RCC 7860 (cell line): Measurements from ENCODE around the gene LBHD1.
"Not testable (repeated sequence)": the region's sequence is repeated elsewhere in the genome, so short reads cannot be mapped to it uniquely, and the experiment has no call there.

Experiments
- DNase-seq: peaks from one replicate; pipeline ENCODE4 v3.0.0-alpha.2; 2015; ENCODE audit warnings: low spot score
- FAIRE-seq: peaks from 2 replicates; lab custom pipeline; 2012; peaks lifted over from hg19 to GRCh38; lab: Jason Lieb, UNC

The LBHD1 gene

DNA sequence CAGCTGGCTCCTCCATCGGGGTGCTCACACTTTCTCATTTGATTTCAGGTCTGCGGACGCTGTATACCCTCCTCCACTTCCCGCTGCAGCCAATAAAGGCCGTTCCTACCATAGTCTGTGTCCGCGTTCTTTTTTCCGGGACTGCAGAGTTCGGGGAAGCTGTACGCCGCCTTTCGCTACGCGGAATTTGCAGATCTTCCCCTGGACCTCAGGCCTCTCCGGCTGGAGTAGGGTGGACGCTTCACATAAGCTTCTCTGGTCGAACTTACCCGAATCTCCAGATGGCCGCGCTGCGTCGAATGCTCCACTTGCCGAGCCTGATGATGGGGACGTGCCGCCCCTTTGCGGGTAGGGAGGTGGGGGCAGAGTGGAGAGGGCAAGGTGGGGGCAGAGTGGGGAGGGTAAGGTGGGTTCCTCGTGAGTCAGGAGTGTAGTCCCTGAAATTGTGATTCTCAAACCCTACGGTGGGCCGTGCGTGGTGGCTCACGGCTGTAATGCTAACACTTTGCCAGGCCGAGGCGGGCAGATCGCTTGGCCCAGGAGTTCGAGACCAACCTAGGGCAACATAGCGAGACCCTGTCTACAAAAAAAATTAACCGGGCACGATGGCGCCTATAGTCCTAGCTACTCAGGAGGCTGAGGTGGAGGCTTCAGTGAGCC, 6.3 kb downstream of the LBHD1 start:
- peak; percentile 10 for DNase-seq
- FAIRE-seq: no peak

DNA sequence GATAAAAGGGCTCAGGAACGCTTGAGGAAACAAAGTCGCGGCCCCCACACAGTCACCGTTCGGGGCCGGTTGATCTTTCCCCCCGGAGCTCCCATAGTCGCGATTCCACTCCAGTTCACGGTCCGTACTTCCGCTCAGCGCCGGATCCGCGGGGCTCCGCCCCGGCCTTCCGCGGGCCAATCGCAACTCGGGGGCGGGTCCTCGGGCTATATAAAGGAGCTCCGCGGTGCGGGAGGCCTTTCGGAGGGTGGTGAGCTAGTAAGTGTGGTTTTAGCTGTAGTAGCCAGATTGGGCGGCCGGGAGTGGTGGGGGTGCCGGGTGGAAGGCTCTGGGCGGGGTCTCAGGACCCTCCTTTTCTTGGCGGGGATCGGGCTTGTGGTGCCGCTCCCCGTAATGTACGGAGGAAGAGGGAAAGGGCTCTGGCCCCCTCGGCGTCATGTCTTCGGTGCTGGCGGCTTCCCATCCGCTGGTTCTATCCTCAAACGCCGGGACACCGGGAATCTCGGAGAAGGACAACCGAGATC, 6.9 kb downstream of the LBHD1 start, which contains the start of the genes C11orf98 and CSKMT:
C11orf98 (minus strand) TSS at position 136 of the 524 bp plus-strand sequence; CDS start at position 95, 41 bp downstream.
CSKMT (plus strand) TSS at position 238 of the 524 bp plus-strand sequence. CDS start 568 bp downstream, outside the sequence.
- DNase-seq: peak; percentile 83
- FAIRE-seq: peak; percentile 23

DNA sequence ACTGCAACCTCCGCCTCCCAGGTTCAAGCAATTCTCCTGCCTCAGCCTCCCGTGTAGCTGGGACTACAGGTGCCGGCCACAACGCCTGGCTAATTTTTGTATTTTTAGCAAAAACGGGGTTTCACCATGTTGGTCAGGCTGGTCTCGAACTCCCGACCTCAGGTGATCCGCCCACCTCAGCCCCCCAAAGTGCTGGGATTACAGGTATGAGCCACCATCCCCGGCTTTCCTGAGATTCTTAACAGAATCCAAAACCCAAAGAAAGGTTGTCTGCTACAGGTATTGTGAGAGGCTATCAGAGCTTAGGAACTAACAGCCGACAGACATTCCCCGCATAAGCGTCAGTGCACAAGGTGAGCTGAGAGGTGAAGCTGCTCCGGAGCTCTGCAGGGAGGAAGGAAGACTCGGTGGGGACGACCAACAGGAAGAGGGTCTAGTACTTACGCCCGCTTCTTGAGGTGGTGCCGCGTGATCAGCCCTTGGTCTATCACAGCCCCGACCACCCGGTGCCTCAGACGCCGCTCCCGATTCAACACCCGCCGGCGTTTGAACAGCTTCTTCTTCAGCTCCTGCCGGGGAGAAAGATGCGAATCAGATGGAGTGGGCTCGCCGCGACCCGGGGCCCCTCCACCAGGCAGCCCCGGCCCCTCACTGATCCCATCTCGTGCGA, 7.5 kb downstream of the LBHD1 start:
- FAIRE-seq (no peak), DNase-seq (peak; percentile 40)

DNA sequence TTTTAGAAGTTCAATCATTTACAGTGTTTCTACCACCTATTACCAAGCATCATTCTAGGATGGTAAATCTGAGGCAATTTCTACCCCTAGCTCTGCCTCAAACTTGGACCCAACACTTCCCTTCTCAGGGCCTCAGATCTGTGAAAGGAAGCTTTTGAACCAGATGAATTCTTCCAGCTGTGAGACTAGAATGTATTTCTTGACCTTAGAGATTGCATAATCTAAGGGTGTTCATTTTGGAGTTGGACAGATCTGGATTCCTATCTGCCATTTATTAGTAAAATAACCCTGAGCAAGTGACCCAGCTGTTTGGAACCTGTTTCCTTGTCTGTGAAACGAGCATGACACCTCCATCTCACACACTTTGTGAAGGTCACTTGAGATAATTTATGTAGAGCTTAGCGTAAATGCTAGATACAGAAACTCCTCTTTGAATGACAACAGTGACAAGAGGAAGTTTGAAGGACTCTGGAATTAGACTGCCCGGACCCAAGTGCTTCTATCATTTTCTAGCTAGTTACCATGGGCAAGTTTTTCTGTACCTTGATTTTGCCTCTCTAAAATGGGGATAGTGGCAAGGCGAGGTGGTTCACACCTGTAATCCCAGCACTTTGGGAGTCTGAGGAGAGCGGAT, 15.2 kb downstream of the LBHD1 start:
- DNase-seq (no peak), FAIRE-seq (no peak)

DNA sequence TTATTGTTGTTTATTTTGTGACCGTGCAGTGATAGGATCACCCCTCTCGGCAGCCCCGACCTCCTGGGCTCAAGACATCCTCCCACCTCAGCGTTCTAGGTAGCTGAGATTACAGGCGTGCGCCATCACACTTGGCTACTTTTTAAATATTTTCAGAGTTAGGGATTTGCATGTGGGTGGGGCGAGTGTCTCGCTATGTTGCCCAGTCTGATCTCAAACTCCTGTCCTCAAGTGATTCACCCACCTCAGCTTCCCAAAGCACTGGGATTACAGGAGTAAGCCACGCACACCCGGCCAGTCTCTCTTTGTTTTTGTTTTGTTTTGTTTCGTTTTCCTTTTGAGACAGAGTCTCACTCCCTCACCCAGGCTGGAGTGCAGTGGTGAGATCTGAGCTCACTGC, 17.8 kb downstream of the LBHD1 start:
- DNase-seq (no peak), FAIRE-seq (no peak)

DNA sequence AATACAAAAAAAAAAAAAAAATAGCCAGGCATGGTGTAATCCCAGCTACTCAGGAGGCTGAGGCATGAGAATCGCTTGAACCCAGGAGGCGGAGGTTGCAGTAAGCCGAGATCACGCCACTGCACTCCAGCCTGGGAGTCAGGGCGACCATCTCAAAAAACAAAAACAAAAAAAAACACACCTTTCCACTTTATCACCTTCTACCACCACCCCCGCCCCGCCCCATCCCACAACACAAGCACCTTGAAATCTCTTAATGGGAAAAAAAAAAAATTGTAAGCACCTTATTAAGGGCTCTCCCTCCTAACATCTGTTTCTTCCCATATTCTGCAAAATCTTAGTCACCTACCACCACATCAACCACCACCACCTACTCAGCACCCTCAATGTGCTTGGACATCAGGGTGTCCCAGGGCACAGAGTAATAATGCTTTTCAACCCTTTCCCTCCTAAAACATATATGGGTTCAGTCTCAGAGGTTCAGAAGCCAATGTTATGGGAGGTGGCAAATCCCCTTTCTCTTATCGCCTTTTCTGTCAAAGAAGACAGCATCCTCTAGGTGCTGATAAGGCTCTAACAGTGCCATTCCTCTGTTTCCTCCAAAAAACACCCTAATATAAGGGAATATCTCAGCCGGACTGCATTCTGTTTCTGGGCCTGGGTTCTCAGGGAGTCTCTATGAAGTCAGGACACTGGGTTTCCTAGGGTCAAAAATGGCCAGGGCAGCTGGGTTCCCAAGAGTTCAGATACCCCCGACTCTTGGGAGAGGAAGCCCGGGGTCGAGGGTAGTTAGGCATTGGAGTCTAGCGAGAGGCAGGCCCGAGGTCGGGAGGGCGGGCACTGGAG, 19.7 kb downstream of the LBHD1 start:
- DNase-seq: no peak
- FAIRE-seq: no peak

DNA sequence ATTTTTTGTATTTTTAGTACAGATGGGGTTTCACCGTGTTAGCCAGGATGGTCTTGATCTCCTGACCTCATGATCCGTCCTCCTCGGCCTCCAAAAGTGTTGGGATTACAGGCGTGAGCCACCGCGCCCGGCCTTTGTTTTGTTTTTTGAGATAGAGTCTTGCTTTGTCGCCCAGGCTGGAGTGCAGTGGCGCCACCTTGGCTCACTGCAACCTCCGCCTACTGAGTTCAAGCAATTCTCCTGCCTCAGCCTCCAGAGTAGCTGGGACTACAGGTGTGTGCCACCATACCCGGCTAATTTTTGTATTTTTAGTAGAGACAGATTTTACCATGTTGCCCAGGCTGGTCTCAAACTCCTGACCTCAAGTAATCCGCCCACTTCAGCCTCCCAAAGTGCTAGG, 21.8 kb downstream of the LBHD1 start:
- FAIRE-seq, DNase-seq: not testable (repeated sequence)

DNA sequence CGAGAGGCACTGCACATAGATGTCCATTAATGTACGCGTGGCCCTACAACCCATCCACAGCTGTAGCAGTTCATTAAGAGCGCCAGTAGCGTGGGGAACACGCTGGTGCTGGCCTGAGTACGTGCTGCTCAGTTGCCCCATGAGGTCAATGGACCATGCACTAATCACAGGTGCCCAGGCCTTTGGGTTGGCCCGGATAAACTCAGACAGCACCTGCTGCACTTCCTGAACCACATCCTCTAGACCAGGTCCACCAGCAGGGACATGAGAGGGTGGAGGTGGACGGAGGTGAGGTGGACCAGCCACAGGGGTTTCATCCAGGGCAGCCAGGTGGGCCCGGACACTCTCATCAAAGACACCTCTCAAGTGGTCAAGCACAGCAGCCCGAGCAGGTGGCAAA, 22.6 kb downstream of the LBHD1 start:
- FAIRE-seq: no peak
- no peak for DNase-seq

DNA sequence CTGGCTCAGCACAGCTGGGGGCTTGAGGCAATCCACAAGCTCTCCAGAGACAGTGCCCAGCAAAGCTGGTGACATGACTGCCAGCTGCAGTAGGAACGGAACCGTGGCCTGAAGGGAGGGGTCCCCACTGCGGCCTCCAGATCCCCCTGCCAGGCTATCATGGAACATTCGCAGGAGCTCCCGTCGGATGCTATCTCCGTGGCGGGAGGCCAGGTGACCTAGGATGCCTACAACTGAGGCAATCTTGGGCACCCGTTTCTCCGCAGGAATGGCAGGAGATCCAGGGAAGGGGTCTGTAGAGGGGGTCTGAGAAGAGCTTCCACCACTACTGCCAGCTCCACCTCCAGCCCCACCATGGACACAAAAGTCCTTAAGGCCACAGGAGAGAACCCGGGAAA, 23.1 kb downstream of the LBHD1 start:
- DNase-seq: no peak
- no peak for FAIRE-seq

DNA sequence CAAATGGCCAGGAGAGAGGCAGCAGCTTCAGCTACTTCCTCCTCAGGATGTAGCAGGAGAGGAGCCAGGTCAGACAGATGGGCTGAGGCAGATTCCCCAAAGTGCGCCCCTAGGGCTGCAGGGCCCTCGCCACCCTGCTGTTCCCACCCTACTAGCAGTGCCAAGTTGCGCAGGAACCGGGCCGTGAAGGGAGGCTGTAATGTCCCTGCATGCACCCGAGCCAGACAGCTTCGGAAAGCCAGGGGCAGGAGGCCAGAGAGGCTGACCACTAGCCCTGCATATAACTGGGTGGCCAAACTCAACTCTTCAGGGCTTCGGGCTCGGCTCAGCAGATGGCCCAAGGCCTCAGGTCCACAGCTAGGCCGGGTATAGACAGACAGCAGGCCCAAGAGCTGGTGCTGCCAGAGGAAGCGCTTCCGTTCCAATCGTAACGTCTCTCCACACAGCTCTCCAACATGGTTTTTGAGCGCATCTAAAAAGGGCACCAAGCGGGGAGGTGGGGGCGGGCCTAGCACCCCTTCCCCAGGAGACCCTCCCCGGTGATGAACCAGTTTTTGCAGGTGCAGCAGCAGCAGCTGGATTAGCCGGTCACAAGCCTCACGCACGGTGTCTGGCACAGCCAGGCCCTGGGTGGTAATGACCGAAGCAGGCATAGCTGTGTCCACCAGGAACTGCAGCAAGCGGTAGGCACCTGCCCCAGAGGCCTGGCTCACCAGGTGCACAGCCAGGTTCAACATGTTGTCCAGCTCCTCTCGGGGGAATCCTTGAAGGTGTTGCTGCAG, 23.7 kb downstream of the LBHD1 start:
- DNase-seq (no peak), FAIRE-seq (no peak)

DNA sequence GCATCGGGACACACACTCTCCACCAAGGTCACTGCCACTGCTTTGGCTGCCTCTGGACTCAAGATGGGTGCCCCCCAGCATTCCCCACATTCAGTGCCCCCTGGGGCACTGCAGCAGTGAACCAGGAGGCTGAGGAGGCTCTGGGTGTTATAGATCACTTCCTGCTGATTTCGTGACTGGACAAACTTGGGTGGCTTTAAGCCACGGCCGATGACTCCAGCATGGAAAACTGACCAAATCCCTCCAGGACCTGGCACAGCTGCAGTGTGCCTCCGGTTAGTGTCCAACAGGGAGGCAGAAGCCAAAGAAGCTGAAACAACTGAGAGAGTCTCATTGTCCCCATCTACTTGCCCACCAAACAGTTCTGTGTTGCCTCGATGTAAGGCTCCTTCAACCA, 24.5 kb downstream of the LBHD1 start:
- no peak for DNase-seq
- no peak for FAIRE-seq

DNA sequence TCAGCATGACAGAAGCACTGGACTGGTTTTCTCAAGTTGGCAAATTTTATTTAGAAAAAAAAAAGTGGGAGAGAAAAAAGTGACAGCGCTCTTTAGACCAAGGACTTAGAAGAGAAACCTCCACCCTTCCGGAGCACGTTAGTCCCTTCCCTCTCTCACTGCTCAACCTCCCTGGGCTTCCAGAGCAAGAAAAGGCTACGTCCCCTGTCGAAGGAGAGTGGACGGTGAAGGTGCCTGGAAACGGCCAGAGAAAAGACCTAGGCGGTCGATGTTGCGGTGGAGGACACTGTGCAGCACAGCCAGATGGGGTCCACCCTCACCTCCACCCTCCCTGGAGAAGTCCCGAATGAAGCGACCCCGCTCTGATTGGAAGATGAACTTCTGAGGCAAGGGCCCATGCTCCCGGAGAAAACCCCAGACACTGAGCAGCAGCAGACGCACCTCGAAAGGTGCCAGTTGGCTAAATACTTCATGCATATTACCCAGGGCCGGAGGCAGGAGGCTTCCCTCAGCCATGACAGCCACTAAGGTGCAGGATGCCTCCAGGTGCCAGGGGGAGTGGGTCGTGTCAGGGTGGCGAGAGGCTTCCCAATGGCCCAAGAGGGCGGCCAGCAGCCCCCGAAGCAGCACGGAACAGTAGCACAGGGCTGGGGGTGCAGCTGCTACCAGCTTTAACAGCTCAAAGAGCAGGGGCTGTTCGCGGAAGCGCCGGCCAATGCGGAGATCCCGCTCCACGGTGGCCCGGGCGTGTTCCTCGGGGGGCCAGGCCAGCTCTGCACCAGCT, 25.1 kb downstream of the LBHD1 start:
- FAIRE-seq (no peak), DNase-seq (no peak)

DNA sequence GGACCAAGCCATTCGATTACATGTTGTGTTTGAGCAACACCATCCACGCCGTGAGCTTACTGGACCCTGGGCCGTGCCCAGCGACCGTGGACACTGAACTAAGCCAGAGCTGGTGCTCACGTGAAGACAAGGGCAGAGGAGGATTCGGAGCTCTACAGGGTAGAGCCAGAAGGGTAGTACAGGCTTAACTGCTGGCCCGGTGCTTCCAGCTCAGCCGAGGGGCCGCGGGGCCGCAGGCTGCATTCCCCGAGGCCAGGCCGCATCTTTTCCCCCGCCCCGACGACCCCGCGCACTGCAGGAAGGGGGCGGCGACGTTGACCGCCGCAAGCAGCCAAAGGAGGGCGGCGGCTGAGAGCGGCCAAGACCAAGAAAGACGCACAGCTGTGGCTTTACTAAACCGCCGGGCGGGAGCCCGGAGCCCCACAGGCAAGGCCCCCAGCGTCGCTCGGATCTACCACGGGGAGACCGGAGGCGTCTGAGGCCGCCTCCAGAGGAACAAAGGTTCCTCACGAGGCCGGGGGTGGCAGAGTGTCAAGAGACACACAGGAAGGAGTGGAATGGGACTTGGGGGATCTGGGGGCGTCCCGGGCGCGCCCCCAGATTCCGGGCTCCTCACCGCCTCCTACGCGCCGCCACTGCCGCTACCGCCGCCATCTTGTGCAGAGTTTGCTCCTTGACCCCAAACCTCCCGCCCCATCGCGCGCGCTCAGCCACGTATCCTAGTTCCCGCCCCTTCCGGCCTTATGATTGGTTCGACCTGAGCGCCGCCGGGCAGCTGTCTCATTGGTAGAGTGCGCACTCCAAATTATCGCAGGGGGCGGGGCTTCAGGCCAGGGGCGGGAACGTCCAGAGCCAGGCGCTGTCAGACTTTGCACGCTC, 25.9 kb downstream of the LBHD1 start, which contains the start of gene GANAB:
GANAB (minus strand) TSS at position 668 of the 879 bp plus-strand sequence; CDS start at position 654, 14 bp downstream.
- DNase-seq: peak; percentile 89
- peak; percentile 75 for FAIRE-seq

DNA sequence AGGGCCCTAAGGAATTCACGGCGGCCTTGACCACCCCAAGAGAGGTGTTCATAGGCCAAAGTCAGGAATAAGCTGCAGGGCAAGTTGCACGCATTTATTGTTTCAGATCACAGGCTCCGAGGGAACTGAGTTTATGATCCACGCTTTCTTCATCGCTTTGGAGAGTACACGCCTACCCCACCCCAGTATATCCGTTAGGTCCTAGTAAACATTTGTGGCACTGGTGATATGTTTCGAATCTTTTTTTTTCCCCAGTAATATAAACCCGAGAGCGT, 26.5 kb downstream of the LBHD1 start:
- FAIRE-seq: no peak
- DNase-seq: no peak

DNA sequence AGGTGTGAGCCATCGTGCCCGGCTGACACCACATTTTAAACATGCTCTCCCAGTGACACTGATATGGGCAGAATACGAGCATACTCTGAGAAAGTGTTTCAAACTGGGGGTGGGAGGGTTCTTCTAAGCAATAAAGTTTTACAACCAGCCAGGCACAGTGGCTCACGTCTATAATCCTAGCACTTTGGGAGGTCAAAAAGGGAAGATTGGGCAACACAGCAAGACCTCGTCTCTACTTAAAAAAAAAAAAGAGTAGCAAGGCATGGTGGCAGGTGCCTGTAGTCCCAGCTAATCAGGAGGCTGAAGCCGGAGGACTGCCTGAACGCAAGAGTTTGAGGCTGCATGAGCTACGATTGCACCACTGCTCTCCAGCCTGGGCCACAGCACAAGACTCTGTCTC, 27.8 kb downstream of the LBHD1 start:
- no peak for FAIRE-seq
- no peak for DNase-seq

DNA sequence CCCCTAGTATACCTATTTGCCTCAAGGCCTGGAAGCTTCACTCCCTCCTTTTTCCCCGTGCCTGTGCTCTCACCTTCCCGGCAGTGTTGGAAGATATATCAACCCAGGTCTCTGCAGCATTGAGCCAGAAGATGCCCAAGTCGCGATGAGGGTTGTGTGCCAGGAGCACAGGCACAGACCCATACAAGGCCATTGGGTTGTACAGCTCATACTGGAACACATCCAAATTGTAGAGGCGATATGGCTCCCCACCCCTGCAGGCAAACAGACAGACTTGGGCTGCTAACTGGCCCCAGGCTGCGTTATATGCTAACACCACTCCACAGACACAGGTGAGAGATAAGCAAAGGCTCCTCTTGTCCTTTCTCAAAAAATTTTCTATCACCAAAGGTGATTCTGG, 39.6 kb downstream of the LBHD1 start:
- no peak for FAIRE-seq

DNA sequence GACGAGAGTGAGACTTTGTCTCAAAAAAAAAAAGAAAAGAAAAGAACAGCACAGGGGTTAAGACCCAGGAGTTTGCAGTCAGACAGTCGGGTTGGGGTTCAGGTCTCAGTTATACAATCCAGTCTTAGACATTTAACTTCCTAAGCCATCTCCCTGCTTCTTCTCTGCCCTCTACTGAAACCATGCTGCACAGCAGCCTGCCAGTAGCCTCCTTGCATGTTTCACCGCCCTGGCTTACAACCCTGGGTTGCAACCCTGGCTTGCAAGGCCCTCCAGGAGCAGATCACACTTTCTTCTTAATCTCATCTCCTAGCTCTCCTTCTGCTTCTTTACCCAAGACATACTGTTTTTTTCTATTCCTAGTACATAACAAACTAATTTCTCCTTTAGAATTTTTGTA, 44.4 kb downstream of the LBHD1 start:
- DNase-seq (no peak), FAIRE-seq (no peak)

More for the DNA sequence above, 39.6 kb downstream of the LBHD1 start:
- no peak for DNase-seq

DNA sequence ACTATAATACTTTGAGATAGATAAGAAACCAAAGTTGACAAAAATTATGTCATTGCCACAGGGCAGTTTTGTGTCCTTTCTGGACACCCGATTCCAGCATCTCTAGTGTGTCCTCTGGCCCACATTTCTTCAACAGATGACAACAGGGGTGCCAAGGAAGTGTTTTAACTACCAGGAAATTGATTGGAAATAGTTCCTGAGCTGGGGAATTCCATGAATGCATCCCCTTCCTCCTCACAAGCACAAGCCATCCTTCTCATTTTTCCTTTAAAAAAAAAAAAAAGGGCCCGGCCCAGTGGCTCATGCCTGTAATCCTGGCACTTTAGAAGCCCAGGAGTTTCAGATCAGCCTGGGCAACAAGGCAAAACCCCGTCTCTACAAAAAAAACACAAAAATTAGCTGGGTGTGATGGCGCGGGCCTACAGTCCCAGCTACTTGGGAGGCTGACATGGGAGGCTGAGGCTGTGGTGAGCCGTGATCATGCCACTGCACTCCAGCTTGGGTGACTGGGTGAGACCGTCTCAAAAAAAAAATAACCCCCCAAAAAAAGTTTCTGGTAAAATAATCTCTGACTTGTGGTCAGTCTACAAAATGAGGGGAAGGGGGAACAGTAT, 49.5 kb downstream of the LBHD1 start:
- FAIRE-seq (no peak), DNase-seq (no peak)
